Colon (tissue), 2 donors: ENCODE results near the gene WDR53.
"Not testable (repeated sequence)": the region's sequence is repeated elsewhere in the genome, so short reads cannot be mapped to it uniquely, and the experiment has no call there.

Experiments used
- FAIRE-seq: peaks from 2 replicates; lab custom pipeline; 2012; peaks lifted over from hg19 to GRCh38; lab: Jason Lieb, UNC
- donor health status: control.
- donor health status: control.

WDR53 gene

GRCh38 chr3:196568246-196569002 lies at the start of gene WDR53, which contains the start of gene FBXO45:
WDR53 (minus strand) TSS chr3:196568554; CDS start chr3:196561475, 7,079 bp downstream.
FBXO45 (plus strand) TSS chr3:196568660; CDS start chr3:196568985, 325 bp downstream.
- no peak for FAIRE-seq

- FAIRE-seq: no peak
Measured at GRCh38 chr3:196617256-196617655, 48.9 kb upstream of the WDR53 start.

- FAIRE-seq: not testable (repeated sequence)
Measured at GRCh38 chr3:196615234-196615633, 46.9 kb upstream of the WDR53 start.

- no peak for FAIRE-seq
Measured at GRCh38 chr3:196611761-196612483, 43.6 kb upstream of the WDR53 start.

- no peak for FAIRE-seq
Measured at GRCh38 chr3:196609805-196610515, 41.6 kb upstream of the WDR53 start.

GRCh38 chr3:196609343-196609775 lies 41.0 kb upstream of the WDR53 start:
- no peak for FAIRE-seq

- FAIRE-seq: no peak
Measured at GRCh38 chr3:196608693-196609092, 40.3 kb upstream of the WDR53 start.

- FAIRE-seq: no peak
Measured at GRCh38 chr3:196604548-196604947, 36.2 kb upstream of the WDR53 start.

GRCh38 chr3:196603683-196604082 lies 35.3 kb upstream of the WDR53 start:
- FAIRE-seq: no peak

- no peak for FAIRE-seq
Measured at GRCh38 chr3:196602673-196603072, 34.3 kb upstream of the WDR53 start.

- FAIRE-seq: no peak
Measured at GRCh38 chr3:196600359-196600758, 32.0 kb upstream of the WDR53 start.

GRCh38 chr3:196599734-196600128 lies 31.4 kb upstream of the WDR53 start:
- FAIRE-seq: no peak

GRCh38 chr3:196597971-196598733 lies 29.8 kb upstream of the WDR53 start:
- FAIRE-seq: not testable (repeated sequence)

GRCh38 chr3:196596355-196596754 lies 28.0 kb upstream of the WDR53 start:
- FAIRE-seq: no peak

GRCh38 chr3:196590279-196590678 lies 21.9 kb upstream of the WDR53 start:
- FAIRE-seq: no peak

- no peak for FAIRE-seq
Measured at GRCh38 chr3:196585044-196585757, 16.8 kb upstream of the WDR53 start.

- no peak for FAIRE-seq
Measured at GRCh38 chr3:196572389-196572788, 4.0 kb upstream of the WDR53 start.

GRCh38 chr3:196570332-196570731 lies 2.0 kb upstream of the WDR53 start:
- not testable (repeated sequence) for FAIRE-seq

- no peak for FAIRE-seq
Measured at GRCh38 chr3:196569003-196569516, 706 bp upstream of the WDR53 start.

GRCh38 chr3:196563721-196564225 lies 4.6 kb downstream of the WDR53 start:
- no peak for FAIRE-seq

- no peak for FAIRE-seq
Measured at GRCh38 chr3:196559826-196560225, 8.5 kb downstream of the WDR53 start.
